ENCODE measurements around the gene PDYN. TPM values are rescaled to one million over a fixed set of nuclear protein-coding genes. Genes with fewer than 3 reads are reported as not detected.

PDYN gene
- total and polyA plus RNA-seq, 4 donors = not detected

DNA sequence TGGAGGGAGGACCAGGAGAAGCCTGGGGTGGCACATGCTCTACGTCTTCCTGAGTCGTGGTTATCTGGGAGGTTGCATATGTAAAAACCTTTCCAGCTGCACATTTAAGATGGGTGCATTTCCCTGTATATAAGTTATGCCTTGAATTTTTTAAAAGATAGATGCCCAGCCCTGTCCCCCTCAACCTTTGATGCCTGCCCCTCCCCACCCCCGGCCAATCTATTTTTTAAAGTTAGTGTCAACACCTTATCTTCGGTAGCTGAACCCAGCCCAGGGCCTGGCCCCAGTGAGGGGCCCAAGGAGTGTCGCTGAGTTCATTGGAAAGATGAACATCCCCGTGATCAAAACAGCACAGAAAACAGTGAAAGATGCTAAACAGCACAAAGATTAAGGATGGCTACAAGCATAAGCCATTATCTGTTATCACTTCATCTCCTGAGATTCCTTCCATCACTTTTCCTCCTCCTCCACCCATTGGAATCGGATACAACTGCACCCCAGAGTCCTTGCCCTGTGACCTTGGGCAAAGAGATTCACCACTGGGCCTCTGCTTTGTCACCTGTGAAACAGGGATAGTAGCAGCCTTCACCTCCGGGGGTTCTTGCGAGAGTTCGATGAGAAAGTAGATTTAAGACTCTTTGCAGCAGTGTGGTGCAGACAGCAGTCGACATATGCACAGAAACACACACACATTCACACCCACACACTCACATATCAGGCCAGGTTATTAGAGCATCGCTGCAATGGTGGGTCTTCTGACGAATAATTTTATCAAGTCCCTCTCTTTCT, 51.2 kb downstream of the PDYN start:
- H3K9ac ChIP-seq (ENCODE audit: insufficient read depth in 1 of 2, low read length in 2 of 2) = no peak overlapping the region
- no peak for TF ChIP-seq CTCF (IDR thresholded peaks at IDR 0.05; ENCODE audit: control extremely low read depth, extremely low read depth)
- peaks cover 0 to 10% (median 0%) of the 10 kb centered on the region in 5 donors for H3K4me1 ChIP-seq (ENCODE audit: control insufficient read depth in 5 of 5, insufficient read depth in 5 of 5, low read length in 5 of 5)
- ATAC-seq (ENCODE audit: insufficient read depth, low FRiP score) (no peak), DNase-seq (no peak)
- 80 to 87% methylated on average over 13 of the region's 13 CpGs for WGBS, 2 donors
- no peak overlapping the region for H3K27ac ChIP-seq (ENCODE audit: low read depth in 1 of 2, low read length in 1 of 2)
- H3K4me3 ChIP-seq = no peak overlapping the region
- H3K36me3 ChIP-seq (ENCODE audit: control insufficient read depth in 4 of 4, insufficient read depth in 4 of 4, low read length in 4 of 4) = peaks cover 0 to 3% (median 0%) of the 10 kb centered on the region in 4 donors
- H3K9me3 ChIP-seq (ENCODE audit: control insufficient read depth in 4 of 4, insufficient read depth in 3 of 4, low read length in 3 of 4) = peaks cover 0 to 3% (median 0%) of the 10 kb centered on the region in 4 donors
- H3K27me3 ChIP-seq (ENCODE audit: control insufficient read depth in 3 of 3, insufficient read depth in 3 of 3, low read length in 2 of 3) = peaks cover 0 to 45% (median 28%) of the 10 kb centered on the region in 3 donors

DNA sequence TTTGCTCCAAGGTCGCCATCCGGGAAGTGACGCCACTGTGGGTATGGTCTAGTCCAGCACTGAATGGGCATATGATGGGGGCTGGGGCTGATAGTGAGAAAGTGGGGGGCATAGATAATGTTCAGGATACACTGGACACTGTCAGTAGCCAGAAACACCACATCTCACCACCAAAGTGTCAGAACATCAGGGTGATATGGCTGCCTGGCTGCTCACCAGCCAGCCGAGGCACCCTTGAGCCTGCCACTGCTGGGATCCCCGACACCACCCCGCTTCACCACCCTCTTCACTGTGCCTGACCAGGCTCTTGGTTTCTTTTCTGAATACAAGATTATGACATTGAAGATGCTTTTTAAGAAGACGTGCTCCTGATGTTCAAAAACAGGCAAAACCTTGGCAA, 51.8 kb downstream of the PDYN start:
- ATAC-seq (ENCODE audit: insufficient read depth, low FRiP score) (no peak), DNase-seq (no peak)
- Histone ChIP-seq H3K27ac (ENCODE audit: low read depth in 1 of 2, low read length in 1 of 2) (no peak overlapping the region), H3K4me1 (ENCODE audit: control insufficient read depth in 5 of 5, insufficient read depth in 5 of 5, low read length in 5 of 5) (peaks cover 0 to 5% (median 0%) of the 10 kb centered on the region in 5 donors), H3K9me3 (ENCODE audit: control insufficient read depth in 4 of 4, insufficient read depth in 3 of 4, low read length in 3 of 4) (peaks cover 0 to under 1% (median 0%) of the 10 kb centered on the region in 4 donors), H3K9ac (ENCODE audit: insufficient read depth in 1 of 2, low read length in 2 of 2) (no peak overlapping the region), H3K27me3 (ENCODE audit: control insufficient read depth in 3 of 3, insufficient read depth in 3 of 3, low read length in 2 of 3) (peaks cover 0 to 39% (median 24%) of the 10 kb centered on the region in 3 donors), H3K36me3 (ENCODE audit: control insufficient read depth in 4 of 4, insufficient read depth in 4 of 4, low read length in 4 of 4) (peaks cover 0 to 5% (median 0%) of the 10 kb centered on the region in 4 donors), H3K4me3 (no peak overlapping the region)
- WGBS, 2 donors = 85% methylated on average over 7 of the region's 7 CpGs
- TF ChIP-seq CTCF (IDR thresholded peaks at IDR 0.05; ENCODE audit: control extremely low read depth, extremely low read depth) = no peak

DNA sequence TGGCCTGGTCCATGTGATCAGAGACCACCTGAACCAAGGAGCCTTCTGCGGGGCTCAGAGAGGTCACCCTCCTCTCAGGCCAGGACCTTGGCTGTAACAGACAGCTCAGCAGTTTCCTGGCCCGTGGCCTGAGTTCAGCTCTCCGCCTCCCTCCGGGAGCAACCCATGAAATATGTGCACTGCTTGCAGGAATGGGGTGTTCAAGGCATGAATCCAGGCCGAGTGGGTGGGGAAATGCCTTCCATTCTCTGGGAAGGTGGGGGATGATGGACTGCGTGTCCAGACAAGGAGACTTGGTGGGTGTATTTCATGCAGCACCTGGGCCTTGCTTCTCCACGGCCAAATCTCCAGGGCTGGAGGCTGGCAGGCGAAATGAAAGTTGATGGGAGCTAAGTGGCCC, 52.6 kb downstream of the PDYN start:
- Histone ChIP-seq H3K9me3 (ENCODE audit: control insufficient read depth in 4 of 4, insufficient read depth in 3 of 4, low read length in 3 of 4) (no peaks in the 10 kb centered on the region), H3K27ac (ENCODE audit: low read depth in 1 of 2, low read length in 1 of 2) (no peak overlapping the region), H3K27me3 (ENCODE audit: control insufficient read depth in 3 of 3, insufficient read depth in 3 of 3, low read length in 2 of 3) (peaks cover 0 to 31% (median 16%) of the 10 kb centered on the region in 3 donors), H3K9ac (ENCODE audit: insufficient read depth in 1 of 2, low read length in 2 of 2) (no peak overlapping the region), H3K36me3 (ENCODE audit: control insufficient read depth in 4 of 4, insufficient read depth in 4 of 4, low read length in 4 of 4) (peaks cover 0 to 7% (median 0%) of the 10 kb centered on the region in 4 donors), H3K4me3 (no peak overlapping the region), H3K4me1 (ENCODE audit: control insufficient read depth in 5 of 5, insufficient read depth in 5 of 5, low read length in 5 of 5) (peaks cover 0 to 4% (median 0%) of the 10 kb centered on the region in 5 donors)
- ATAC-seq (ENCODE audit: insufficient read depth, low FRiP score) (no peak), DNase-seq (no peak)
- TF ChIP-seq CTCF (IDR thresholded peaks at IDR 0.05; ENCODE audit: control extremely low read depth, extremely low read depth) = no peak
- 63 to 87% methylated on average over 8 of the region's 8 CpGs for WGBS, 2 donors
